SKM-1 (cell line): Measurements from ENCODE around the gene ABCA1.

ENCODE experiments used
- DNase-seq: peaks from one replicate; lab custom pipeline; 2025; ENCODE audit not compliant: unreplicated experiment; lab: John Stamatoyannopoulos, UW

The ABCA1 gene

DNA sequence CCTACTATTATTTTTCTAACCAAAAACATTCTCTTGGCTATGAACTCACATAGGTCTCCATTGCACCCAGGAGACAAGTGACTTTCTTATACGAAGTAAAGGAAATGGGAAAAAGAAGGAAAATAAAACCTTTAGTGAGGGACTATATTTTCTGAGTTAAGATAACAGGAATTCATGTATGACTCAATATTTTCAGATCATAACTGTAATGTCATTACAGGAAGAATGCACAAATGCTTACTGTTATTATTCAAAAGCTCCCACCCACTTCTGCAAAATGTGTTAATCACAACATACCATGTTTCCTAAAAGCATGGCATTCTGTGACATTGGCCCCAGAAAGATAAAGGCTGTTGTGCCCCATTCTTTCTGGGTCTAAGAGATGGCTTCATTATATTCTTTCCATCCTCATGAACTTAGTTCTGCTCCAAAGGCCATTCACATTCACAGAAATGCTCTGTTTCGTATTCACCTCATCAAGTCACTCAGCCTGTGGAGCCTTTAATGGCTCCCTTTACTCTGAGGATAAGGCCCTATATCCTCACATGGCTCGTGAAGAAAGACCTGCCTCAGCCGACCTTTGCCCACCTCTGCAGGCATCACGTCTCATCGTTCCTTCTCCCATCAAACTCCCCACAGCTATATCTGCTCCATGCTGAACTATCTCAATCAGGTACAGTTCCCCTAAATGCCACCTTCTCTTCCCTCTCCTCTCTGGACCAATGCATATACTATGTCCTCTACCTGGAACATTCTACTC, 77.0 kb downstream of the ABCA1 start:
- DNase-seq = no peak

DNA sequence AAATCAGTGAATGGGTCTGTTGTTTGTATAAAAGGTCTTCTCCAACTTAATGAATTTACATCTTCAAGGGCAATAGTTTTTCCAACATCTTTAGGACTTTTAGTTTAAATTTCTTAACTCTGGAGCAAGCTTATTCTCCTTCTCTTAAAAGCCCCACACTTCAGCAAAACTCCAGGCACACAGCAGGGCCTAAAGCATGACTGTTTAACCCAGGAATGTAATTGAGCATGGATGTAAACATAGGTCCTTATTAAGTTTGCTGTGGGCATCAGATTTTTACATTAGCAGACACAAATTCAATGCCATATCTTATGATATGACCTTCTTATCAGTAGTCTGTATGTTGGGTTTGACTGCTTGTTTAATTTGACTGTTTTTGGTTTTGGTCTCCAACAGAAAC, 78.9 kb downstream of the ABCA1 start:
- no peak for DNase-seq

DNA sequence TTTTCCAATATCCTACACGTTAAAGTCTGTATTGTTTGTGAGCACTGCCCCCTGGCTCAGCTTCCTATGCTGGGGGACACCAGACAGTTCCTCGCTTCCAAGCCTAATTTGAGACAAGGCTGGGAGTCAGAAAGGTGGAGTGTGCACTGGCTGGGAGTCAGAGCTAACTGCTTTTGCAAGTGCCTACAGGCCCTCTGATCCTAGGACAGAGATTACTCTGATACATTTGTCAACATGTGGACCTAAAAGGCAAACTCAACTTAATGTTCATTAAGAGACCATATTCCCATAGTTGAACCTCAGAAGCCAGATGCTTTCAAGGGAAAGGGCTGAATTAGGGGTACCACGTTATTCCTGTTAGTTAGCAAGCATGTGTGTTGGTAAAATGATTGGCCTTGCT, 83.2 kb downstream of the ABCA1 start:
- DNase-seq = no peak

DNA sequence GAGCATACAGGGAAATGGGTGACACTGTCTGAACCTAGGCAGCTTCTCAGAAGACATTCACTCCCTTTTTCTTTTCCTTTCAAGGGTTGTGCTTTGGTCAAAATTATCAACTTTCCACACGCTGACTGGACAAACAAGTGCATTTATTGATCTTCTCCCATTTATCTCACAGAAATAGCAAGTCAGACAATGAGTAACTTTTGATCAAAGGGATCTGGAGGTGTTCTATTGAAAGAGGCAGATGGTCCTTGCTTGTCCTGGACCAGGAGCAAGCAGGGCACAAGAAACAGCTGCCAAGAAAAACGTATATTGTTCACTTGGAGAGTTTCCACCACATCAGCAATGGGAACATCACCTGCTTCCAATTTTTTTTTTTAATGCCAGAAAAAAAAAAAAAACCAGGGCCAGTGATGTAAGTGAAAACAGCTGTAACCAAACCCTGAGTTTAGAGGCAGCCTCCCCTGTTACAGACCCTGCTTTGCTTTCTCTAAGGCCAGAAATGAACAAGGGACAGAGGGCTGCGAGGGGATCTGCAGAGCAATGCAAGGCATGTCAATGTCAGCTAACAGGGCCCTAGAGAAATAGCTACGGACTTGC, 84.2 kb downstream of the ABCA1 start:
- no peak for DNase-seq

DNA sequence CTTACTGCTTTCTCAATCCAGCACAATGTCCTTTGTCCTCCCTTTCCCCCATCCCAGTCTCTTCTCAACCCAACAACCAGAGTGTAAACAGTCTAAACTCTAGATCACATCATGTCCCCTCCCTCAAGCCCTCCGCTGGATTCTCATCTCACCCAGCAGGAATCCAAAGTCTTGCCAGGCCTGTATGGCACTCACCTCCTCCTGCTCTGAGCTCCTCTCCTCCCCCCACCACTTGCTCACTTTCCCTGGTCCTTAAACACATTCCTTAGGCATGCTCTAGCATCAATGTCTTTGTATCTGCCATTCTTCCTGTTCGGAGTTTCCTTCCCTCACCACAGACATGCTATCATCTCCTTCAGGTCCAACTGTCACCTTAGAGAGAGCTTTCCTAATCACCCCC, 85.3 kb downstream of the ABCA1 start:
- no peak for DNase-seq

DNA sequence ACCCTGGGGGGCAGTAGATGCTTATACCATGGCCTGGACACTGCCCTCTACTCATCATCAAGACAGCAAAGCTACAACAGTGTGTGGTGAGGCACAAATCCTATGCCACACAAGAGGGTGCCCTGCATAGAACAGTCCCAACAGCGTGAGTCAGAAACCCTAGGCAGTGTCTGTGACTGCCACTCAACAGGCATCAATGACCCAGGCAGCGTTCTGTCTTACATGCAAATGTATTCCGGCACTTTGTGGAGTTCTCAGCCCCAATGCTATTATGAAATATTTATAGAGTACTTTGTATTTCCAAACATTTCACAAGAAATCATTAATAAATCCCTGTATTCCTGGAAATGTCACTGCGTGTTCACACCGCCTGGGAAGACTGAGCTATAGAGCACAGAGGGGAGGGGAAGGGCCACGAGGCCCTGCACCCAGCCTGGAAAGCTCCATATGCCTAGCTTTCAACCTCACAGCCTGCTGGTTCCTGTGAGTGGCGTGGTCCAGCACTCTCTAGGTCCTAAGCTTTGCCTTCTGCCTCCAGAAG, 86.3 kb downstream of the ABCA1 start:
- DNase-seq = no peak

DNA sequence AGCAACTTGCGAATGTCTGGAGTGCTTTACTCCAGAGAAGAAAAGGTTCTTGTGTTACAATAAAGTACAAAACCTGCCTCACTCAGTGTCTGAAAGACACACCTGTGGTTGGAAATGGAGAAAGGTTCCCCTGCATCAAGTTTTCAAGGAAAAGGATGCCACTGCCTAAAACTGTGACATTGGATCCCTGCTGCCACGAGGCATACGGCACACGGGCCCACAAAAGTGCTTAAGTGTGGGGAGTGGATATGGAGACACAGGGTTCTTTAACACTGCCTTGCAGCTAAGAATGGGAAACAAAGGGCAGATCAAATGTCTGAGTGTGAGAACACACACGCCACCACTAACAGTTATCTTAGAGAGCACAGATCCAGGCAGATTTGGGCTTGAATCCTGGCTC, 89.0 kb downstream of the ABCA1 start:
- DNase-seq = no peak

DNA sequence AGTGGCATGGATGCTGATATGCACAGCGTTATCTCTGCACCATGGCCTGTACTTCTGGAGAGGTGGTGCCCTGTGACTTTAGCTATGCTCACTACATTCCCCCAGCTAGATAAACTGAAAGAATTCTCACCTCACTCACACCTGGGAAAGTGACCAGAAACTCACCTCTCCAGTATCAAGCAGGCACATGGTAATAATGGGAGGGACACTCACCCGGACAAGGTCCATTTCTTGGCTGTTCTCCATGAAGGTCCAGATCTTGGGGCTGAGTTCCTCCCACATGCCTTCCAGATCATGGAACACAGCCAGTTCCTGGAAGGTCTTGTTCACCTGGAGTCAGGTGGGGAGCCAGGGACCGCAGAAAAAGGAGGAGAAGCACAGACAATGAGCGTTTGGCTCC, 91.2 kb downstream of the ABCA1 start:
- no peak for DNase-seq

DNA sequence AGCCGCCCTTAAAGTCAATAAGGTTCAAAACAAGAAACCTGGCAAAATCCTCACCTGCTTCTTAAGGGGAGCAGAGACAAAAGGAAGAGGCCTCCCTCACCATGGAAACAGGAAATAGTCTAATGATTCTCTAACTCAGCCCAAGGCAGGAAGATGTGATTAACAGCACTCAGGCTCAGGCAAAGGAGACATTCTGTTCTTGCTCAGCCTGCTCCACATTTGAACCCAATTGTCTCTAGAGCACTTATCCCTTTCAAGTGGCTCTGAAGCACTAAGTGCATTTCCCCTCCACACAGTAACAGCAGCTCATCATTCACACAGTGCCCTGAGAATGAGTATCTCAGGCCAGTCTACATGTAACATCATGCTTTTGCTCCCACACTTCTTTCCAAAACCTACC, 91.7 kb downstream of the ABCA1 start:
- DNase-seq = no peak

DNA sequence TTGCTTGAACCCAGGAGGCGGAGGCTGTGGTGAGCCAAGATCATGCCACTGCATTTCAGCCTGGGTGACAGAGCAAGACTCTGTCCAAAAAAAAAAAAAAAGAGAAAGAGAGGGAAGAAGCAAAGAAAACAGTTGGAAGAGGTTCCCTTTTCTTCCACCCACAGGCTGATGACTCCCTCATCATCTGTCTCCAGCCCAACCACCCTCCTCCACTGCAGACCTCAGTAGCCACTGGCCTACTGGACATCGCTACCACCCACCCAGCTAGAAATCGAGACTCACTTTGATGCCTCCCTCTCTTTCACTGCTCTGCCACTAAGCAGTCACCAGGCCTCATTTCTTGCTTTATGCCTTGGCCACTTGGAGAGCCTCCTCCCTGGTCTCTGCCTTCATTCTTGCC, 92.8 kb downstream of the ABCA1 start:
- no peak for DNase-seq

DNA sequence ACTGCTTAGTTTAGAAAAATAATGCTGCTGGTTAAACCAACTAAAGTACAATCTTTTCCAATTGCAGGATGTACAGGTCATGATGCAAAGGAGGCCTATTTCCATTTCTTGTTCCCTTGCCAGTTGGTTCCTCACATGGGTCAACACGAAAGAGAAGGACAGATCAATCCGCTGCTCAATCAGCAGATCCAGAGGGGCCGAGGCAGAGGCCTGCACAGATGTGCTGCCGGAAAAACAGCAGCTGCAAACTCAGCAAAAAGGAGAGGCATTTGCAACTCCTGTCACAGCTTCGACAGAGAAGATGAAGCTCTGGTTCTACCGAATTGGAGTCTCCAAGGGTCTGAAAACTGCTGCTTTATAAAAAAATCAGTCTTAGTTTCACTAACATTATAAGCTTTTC, 94.3 kb downstream of the ABCA1 start:
- no peak for DNase-seq

DNA sequence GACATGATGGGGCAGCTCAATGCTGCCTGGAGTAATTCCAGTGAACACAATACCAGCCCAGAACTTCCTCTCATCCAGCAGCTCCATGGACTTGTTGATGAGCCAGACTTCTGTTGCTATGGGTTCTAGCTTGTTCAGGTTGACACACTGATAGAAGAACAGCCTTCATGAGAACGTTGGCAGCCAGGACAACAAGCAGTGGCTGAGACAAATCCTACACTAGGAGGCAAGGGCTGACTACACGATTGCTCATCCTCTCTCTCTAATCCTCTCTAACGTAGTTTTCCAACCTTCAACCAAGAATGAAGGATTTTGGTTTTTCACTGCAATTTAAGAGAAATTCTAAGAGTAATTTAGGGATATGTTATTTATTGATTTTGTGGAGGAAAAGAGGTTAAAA, 96.3 kb downstream of the ABCA1 start:
- DNase-seq = no peak

DNA sequence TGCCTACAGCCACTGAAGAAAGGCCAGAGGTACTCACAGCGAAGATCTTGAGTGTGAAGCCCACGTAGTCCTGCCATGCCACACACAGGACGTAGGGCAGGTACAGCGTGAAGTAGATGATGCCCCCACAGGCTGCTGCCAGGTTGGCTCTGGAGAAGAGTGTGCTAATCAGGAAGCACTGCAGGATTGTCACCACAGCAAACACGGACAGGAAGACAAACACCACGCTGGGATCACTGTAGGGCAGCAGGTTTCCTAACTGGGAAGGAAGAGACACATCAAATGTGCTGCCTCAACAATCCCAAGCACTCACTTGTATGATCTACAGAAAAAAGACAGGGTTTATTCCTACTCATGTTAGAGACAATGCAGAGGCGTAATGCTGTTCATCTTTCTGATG, 101.0 kb downstream of the ABCA1 start:
- DNase-seq = no peak

DNA sequence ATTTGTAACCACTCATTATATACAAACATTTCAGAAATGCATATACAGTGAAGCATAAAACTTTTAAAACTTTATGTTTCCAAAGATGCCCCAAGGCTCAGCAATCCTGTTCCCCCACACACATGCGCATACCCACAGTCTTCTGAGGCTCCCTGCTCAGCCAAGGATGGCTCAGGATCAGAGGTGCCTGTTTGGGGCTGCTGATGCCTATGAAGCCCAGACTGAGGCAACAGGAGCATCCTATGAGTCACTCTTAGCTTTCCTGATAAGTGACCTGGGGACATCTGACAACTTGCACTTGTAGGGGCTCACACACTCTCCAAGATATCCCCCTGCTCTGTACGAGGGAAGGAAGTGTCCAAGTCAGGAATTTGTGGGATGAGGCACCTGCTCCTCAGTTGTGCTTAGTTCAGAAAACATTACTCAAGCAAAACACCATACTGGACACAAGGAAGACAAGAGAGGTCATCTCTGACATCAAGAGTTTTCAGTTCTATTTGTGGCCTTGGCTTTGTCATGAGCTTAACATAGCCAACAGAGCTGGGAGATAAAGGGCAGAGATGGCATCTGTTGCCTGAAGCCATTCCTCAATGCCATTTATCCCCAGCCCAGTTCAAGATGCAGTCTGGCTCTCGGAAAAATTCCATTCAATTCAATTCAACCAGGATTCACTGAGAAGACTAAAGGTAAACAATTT, 101.7 kb downstream of the ABCA1 start:
- DNase-seq = no peak

DNA sequence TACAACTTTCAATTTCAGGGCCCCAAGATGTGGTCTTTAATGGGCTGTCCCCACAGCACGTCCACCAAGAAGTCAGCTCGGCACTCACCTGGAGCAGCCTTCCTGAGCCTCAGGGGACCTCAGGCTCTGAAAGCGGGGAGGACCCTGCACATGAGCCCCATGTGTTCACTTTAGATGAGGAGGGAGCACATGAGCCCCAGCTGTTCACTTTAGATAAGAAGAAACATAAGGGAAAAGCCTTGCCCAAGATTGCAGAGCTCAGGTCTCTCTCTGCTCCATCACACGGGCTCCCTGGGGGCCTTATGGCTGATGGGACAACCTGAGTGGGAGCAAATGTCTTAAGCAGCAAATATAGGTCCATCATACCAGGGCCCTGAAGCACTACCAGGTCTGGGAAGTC, 107.6 kb downstream of the ABCA1 start:
- no peak for DNase-seq

DNA sequence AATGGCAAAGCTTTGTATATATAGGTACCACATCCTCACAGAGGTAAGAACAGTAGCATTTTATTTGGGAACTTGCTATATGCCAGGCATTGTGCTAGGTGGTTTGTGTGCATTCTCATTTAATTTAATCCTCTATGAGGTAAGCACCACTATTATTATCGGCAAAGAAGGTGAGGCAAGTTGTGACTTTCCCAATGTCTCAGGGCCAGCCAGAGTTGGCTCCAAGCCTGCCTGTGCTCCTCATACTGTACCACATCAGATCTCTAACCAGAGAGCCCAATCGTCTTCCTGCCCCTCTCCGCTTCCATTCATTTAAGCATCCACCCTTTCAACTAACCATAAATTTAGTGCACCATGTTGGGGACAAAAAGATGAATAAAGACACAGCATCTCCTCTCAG, 108.9 kb downstream of the ABCA1 start:
- DNase-seq = no peak

DNA sequence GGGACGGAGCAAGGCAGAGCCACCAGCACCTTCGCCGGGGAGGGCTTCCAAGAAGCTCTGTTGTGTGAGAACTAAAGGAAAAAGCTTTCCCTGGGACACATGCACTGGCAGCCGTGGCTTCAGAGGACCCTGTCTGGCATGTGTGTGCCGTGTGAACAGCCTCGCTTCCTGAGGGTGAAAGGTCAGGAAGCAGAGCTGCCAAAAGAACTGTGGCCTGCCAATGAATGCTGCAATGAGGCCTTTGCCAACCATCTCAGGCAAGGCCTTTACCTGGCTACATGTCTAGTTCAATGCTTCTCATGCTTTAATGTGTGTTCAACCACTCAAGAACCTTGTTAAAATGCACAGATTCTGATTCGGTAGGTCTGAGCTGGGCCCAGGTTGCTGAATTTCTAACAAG, 110.5 kb downstream of the ABCA1 start:
- no peak for DNase-seq

DNA sequence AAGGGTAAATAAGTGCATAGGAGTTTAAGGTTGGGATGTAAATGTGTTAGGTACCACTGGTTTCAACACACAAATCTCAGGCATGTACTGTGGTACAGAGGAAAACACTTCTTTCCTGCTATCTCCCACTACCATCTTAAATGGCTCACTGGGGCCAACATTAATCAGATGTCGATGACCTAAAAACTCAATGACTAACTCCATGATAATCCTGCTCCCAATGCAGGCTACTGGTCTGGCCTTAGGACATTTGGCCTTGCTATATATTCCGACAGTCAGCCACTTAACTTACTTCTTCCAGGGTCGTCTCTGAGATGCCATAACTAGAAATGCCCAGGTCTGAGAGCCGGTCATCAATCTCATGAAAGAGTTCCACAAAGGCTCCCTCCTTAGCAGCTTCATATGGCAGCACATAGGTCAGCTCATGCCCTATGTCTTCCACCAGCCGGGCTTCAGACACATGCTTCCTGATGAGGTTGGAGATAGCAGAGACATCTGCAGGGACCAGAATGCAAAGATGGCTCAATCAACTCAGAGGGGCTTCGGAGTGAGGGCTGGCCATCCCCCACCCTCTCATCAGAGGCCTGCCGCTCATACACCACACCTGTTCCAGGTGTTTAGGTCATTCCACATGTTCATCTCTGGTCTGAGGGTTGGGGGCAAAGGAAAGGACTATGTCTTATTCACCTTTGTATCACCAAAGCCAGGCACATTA, 111.9 kb downstream of the ABCA1 start:
- no peak for DNase-seq

DNA sequence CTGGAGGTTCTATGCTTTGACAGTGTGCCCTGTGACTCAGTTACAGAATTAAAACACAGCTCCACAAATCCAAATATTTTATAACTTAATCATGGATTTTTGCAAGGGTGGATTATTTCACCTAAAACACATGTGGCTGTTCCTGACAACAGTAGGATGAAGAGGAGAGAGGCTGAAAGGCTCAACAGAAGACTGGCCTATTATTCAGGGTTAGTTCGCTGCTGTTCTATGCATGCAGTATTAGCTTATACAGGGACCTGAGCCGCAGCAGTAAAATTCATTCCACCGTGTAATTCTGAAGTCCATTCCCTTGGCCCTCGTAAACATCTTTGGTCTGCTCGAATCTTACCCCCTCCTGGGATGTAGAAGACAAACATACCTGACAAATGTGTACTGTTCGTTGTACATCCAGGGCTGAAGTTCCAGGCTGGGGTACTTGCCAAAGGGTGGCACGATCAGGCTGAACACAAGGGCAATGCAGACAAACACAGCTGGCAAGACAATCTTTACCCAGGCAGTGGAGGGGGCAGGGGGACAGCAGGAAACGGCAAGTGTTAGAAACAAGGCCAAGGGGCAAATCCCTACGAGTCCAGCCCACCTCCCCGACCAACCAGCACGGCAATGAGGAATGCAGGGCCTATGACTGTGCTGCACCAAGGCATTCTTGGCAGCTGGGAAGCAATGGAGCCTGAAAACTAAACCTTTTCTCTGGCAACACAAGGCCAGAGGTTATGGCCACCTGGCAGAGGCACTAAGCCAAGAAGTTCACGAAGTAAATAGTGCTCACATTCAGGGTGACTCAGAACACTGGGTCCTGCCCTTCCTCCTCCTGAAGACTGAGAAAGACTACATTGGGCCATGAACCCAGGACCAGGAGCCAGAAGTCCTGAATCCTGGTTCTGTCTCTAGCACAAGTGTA, 117.3 kb downstream of the ABCA1 start:
- DNase-seq = no peak

DNA sequence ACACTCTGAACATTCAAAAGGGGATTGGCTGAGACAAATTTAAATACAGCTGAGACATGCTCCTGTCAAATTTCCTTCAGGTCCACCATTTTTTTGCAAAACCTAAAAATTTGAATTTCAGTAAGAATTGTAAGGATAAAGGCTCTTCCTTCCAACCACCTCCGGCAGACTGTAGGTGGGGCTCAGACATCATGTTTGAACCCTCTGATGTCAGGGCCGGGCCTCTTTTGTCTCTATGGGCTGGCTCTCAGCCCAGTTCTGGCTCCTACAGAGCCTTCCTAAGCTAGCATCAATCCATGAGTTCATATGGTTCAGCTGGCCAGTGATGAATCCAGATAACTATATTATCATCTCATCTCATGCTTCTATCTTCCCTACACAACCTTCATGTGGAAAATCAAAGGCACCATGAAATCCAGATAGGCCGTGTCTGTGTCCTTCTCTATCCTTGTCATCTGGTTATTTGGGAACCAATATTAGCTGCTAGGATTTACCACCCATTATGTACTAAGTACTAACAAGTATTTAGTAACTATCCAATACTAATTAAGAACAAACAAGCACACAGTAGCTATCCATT, 119.8 kb downstream of the ABCA1 start:
- no peak for DNase-seq
